ENCODE measurements around the gene ETFRF1.
A peak's percentile ranks its signal among the peaks of the same experiment; 100 is the strongest.

Gene ETFRF1

DNA sequence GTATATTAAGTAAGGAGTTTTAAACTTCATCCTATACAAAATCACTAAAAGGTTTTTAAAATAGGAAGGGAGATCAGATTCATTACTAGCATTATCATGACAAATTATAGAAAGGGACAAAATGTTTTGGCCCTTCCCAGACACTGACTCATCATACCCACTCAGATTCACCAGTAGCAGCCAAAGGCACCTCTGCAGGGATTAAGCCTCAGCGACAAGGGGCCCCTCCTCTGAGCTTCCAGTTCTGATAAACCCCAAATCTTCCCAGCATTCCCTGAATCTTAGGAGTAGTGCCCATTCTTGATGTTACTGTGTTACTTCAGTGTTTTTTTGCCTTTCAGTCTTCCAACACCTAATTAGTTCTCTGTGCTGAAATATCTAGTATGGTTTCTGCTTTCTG lies 41.2 kb downstream of the ETFRF1 start:
- no peak for DNase-seq

DNA sequence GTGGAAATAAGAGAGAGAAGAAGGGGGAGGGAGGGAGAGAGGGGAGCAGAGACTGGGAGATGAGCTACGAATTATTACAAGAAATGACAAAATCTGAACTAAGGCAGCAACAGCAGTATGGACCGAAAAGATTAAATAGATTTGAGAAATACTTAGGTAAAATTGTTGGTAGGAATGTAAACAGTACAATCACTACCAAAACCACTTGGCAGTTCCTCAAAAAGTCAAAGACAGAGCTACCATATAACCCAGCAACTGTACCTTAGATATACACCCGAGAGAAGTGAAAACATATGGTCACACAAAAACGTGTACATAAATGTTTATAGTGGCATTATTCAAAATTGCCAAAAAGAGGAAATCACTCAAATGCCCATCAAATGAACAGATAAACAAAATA lies 41.6 kb downstream of the ETFRF1 start:
- DNase-seq, result no peak

DNA sequence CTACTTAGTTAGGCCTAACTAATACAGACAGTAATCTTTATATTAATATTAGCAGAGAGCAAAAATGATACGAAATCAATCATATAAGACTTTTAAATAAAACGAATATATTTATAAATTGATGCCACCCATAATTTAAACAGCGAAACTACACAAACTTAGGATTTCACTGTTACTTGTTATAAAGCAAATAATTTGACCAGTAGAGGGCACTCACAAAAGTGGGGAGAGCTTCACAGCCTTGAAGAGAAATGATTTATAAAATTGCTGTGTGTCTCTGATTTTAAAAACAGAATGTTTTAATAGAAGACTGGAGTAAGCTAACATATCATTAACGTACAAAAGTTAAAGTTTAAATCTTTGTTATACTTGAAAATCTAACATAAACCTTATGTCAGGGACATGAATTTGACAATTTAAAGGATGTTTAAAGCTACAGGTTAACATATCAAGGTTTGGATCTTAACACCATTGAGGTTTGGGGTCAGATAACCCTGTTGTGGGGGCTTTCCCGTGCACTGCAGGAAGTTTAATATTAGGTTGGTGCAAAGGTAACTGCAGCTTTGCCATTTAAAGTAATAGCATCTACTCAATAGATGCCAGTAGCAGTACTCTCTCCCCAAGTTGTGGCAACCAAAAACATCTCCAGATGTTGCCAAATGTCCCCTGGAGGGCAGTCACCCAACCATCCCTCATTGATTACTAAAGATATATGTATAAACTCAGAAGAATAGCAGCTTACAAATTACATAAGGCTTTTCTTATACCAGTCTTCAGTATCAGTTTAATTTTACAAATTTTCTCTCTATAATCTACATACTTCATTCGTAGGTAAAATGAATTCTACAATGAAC lies 46.4 kb downstream of the ETFRF1 start:
- DNase-seq, result peak; percentile 57

DNA sequence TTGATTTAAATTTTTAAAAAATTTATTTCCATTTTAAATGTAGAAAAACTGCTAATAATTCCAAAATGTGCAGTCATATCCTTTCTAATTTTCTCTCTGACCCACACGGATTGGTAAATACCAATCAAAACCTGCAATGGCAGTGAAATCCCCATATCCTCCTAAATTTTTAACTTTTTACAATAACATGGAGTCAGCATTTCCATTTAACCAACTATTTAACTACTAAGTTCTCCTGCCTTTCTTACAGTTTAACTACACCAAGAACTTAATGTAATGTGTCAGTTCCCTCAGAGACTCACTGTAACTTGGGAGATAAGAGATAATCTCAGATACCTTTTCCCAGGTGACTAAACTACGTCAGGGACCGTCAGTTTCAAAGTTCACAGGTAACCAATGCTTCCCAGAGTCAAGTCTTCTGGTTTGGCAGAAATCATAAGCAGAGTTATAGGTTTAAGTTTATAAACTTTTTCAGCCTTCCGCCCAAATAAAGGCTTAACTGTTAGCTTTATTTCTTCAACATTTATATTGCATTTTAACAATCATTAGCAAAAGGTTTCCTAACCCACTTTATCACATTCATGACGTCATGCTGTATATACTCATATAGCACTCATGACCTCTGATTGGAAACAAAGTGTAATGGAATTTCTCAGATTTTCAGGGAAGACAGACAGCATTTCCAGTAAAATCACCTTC lies 48.1 kb downstream of the ETFRF1 start:
- no peak for DNase-seq

DNA sequence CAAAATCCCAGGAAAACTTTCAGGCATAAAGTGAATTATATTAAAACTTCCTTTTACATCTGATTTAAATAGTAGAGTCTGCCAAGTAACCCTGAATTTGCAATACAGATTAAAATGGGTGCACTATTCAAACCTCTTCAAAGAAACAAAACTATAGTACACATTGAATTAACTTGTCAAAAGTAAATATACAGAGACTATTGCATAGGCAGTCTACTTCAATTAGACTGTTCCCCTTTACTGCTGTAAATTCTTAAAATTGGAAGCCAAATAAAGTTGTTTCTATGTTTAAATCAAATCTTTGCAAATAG lies 48.6 kb downstream of the ETFRF1 start:
- no peak for DNase-seq

DNA sequence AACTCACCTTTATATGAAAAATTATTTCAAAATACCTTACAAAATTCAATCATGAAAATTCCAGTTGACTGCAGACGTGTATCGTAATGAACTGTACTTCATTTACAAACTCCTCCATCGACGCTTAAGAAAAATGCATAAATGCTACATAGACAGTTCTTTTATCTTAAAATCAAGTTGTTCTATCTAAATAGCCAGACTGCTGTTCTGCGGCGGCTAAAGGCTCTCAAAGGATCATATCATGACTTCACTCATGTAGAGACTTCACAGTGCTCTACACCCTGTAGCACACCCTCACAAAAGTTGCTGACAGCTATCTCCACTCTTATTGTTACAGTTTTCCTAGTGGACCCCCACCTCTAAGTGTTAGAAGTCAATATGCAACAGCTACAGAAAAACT lies 50.5 kb downstream of the ETFRF1 start:
- no peak for DNase-seq

DNA sequence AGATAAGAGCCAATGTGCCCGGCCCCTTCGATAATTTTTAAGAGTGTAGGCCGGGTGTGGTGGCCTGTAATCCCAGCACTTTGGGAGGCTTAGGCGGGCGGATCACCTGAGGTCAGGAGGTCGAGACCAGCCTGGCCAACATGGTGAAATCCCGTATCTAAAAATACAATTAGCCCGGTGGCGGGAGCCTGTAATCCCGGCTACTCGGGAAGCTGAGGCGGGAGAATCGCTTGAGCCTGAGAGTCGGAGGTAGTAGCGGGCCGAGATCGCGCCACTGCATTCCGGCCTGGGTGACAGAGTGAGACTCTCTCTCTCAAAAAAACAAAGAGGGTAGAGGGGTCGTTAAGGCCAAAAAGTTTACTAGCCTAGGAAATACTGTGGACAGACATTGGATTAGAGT lies 53.1 kb downstream of the ETFRF1 start:
- no peak for DNase-seq

DNA sequence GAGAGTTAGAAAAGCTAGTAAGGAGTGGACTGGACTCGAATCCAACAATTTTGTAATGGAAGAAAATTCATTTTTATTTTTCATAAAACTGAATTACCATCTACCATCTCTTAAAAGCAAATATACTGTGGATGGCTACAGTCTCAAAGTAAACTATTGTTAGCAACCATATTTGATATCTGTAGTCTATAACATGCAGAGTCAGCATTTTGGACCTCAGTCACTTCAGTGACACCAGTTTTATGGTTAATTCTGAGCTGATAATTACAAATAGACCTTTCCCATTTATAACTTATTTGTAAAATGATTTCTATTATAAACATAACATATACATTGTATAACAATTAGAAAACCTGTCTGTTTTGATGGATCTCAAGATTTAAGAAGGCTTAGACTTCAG lies 53.7 kb downstream of the ETFRF1 start:
- DNase-seq, result no peak

DNA sequence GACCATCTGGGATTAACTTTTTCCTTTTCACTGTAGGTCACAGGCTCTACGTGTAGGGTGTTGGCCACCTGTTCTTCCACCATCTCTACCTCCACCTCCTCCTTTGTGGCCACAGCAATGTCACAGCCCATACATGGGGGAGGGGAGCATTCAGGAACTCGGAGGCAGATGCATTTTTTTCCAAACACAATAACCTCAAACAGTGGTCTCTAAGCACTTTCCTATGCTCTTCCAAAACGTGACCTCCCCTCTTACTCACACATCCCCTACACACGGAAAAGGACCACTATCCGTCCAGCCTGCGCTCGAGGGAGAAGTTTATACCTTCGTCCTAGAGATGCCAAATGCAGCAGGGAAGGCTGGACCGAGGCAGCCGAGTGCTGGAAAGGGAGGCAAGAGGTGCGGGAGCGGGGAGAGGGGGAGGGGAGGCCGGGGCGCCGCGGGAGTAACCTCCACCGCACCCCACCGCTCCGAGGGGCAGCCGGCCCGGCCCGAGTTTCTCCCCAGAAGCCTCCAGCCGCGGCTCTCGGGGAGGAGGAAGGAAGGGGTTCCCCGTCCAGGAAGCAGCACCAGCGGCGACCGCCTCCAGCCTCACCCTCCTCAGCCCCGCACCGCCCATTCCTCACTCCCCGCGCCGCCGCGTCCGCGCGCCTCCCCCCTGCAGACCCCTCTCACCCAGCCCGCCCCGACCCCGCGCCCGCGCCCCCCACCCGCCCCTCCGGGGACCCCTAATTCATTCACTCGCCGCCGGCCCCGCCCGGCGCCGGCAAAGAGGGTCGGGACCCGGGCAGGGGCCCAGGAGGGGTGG lies 55.1 kb downstream of the ETFRF1 start:
- DNase-seq, result peak; percentile 54

DNA sequence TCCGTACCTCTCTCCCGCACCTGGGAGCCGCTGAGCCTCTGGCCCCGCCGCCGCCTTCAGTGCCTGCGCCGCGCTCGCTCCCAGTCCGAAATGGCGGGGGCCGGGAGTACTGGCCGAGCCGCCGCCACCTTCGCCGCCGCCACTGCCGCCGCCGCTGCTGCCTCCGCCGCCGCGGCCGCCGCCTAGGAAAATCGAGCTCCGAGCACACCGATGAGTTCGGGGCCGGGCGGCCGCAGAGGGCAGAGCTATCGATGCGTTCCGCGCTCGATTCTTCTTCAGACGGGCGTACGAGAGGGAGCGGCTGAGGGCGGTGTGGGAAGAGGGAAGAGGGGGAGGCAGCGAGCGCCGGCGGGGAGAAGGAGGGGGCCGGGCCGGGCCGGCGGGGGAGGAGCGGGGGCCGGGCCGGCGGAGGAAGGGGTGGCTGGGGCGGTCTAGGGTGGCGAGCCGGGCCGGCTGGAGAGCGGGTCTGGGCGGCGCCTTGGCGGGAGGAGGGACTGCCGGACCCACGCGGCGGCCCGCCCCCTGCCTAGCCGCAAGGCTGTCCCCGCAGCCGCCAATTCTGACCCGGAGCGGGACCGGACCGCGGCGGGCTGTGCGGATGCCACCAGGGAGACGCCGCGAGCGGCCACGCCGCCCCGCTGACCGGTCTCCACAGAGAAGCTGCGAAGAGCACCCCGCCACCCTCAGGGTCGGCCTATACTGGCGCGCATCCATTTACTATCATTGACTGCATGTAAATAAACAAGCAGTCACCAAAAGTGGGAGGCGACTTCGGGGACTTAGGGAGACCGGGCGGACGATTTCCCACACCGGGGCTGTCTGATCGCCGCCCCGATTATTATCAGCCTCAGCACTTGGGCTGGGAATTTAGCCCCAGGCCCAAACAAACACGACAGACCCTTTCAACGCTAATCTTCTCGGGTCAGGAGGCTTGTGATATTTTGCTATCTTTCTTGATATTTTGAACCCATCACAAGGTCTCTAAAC lies 56.0 kb downstream of the ETFRF1 start, which contains the start of gene KRAS:
Gene KRAS, minus strand, starts transcription at position 186 of the 987 bp plus-strand sequence.
- peak; percentile 93 for DNase-seq

DNA sequence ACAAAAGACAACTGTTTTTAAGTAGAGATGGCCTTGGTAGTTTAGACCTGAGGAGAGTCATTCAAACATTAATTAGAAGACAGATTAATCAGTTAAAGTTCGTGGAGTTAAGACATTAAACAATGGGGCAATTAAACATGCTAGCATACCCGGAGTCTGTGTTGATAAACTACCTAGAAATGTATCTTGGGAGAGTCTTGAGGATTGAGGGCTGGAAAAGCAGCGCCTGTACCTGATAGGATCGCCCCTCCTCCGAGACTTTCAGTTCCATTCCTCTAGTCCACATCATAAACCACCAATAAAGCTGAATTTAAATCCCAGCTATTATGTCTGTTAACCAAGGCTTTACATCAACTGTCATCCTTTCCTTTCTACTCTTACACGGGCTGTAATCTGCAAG lies 56.7 kb downstream of the ETFRF1 start:
- no peak for DNase-seq

DNA sequence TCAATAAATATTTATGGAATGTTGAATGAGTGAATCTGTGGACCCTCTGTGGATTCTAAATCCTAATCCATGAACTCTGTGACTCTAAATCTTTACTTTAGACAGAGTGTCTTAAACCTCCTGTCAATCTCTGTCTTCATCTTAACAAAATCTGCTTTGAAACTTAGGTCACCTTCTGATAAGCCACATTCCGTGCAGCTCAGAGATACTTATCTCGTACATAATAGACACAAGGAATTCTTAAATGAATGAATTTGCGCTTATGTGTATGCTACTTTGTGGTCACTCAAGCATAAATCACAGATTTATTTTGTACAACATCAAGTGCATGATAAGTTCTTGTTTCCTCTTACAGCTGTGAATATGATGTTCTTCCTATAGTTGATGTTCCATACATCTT lies 57.9 kb downstream of the ETFRF1 start:
- no peak for DNase-seq

DNA sequence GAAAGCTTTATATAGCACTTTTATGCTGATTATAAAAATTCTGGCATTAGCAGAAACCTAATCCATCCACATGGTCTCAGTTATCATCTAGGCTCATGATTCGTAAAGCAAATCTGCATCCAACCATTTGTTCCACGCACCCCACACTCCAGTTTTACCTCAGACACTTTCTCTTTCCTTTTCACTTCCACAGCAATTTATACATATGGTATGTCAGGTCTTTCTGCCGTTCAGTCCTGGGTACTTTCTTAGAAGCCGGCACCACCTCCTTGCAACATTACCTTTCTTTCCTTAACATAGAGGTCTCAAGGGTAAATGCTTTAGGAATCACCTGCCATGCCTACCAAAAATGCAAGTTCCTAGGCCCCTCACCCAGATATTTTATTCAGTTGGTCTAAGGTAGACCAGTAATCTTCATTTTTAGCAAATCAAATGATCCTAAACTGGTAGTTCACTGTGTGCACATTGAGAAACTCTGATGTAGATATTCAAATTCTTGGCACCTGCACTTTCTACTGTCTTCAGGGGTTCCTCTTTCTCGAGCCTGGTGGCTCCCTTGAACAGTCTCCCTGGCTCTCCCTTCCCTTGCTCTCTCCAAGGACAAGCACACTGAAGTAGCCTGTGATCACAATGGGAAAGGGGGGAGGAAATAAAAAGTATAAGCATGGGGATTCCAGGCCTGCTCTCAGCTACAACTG lies 58.5 kb downstream of the ETFRF1 start:
- no peak for DNase-seq

DNA sequence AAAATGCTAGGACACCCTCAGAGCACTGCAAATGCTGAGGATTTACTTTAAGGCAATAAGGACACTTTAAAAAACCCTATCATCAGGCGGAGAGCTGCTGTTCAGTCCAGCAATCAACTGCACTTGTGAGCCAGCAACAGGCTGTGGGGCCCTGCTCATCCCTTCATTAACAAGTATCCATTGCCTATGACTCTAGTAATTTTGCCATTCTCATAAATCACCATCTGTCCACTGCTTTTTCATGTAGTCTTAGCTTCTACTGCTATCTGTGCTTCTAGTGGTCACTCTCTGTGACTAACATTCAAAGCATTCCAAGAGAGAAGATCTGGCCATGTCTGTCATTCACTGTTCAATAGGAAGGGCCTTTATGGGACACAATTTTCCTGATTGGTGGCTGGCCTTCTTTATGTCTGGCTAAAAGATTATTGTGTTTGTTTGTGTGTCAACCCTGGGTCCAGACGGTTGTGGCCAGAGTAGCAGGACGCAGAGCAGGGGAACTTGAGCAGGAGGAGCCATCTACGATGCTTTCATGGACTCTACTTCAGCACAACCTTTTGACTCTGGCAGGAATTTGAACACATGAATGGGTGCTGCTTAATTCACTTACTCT lies 59.3 kb downstream of the ETFRF1 start:
- DNase-seq, result no peak
